ENCODE results near the gene ERCC6L.

The ERCC6L gene

GRCh38 chrX:72265263-72265662, 26.4 kb upstream of the ERCC6L start:
- Histone ChIP-seq H3K9ac (ENCODE audit: low read length) (no peak overlapping the region), H3K9me2 (replicated peaks; ENCODE audit: insufficient read depth, low read length) (no peaks in the 10 kb centered on the region), H3K4me3 (ENCODE audit: insufficient read depth, low read length, poor library complexity, severe bottlenecking) (no peak overlapping the region), H3K27me3 (ENCODE audit: low read length) (no peaks in the 10 kb centered on the region), H4K20me1 (ENCODE audit: low read depth, low read length) (no peaks in the 10 kb centered on the region), H3K36me3 (ENCODE audit: low read length) (0 out of 2 replicates have a peak, but pooled peaks cover 4% of the 10 kb centered on the region), H3K27ac (ENCODE audit: low read depth, low read length) (no peak overlapping the region; the same call in 1 of the 2 replicates), H3K79me2 (ENCODE audit: insufficient read depth, low read length) (no peaks in the 10 kb centered on the region), H2AFZ (ENCODE audit: low read depth, low read length, severe bottlenecking) (no peak overlapping the region), H3K4me2 (ENCODE audit: low read depth, low read length, poor library complexity, severe bottlenecking) (no peak overlapping the region), H3F3A (ENCODE audit: insufficient read depth) (peaks cover 14% of the 10 kb centered on the region; the same call in 1 of the 2 replicates), H3K9me3 (ENCODE audit: insufficient read depth, low read length) (no peaks in the 10 kb centered on the region)
- TF ChIP-seq CTCF (IDR thresholded peaks at IDR 0.05; ENCODE audit: insufficient read depth, low read length, poor library complexity, severe bottlenecking) (no peak), EZH2phosphoT487 (conservative IDR thresholded peaks at IDR 0.05; ENCODE audit: low read length) (no peak)

GRCh38 chrX:72262077-72262476, 23.2 kb upstream of the ERCC6L start:
- H3K79me2 ChIP-seq (ENCODE audit: insufficient read depth, low read length), result no peaks in the 10 kb centered on the region

GRCh38 chrX:72260448-72260847, 21.6 kb upstream of the ERCC6L start:
- Histone ChIP-seq H3K79me2 (ENCODE audit: insufficient read depth, low read length) (no peaks in the 10 kb centered on the region), H3K9me2 (replicated peaks; ENCODE audit: insufficient read depth, low read length) (no peaks in the 10 kb centered on the region), H3K27ac (ENCODE audit: low read depth, low read length) (no peak overlapping the region), H3K9me3 (ENCODE audit: insufficient read depth, low read length) (no peaks in the 10 kb centered on the region), H3F3A (ENCODE audit: insufficient read depth) (no peaks in the 10 kb centered on the region; the same call in 1 of the 2 replicates), H3K27me3 (ENCODE audit: low read length) (no peaks in the 10 kb centered on the region), H4K20me1 (ENCODE audit: low read depth, low read length) (no peaks in the 10 kb centered on the region), H3K9ac (ENCODE audit: low read length) (no peak overlapping the region), H2AFZ (ENCODE audit: low read depth, low read length, severe bottlenecking) (no peak overlapping the region), H3K4me3 (ENCODE audit: insufficient read depth, low read length, poor library complexity, severe bottlenecking) (no peak overlapping the region), H3K4me2 (ENCODE audit: low read depth, low read length, poor library complexity, severe bottlenecking) (no peak overlapping the region), H3K36me3 (ENCODE audit: low read length) (no peaks in the 10 kb centered on the region)
- TF ChIP-seq CTCF (IDR thresholded peaks at IDR 0.05; ENCODE audit: insufficient read depth, low read length, poor library complexity, severe bottlenecking), result no peak
- TF ChIP-seq EZH2phosphoT487 (conservative IDR thresholded peaks at IDR 0.05; ENCODE audit: low read length), result no peak

More at GRCh38 chrX:72262077-72262476, 23.2 kb upstream of the ERCC6L start:
- Histone ChIP-seq H3K9ac (ENCODE audit: low read length) (no peak overlapping the region), H3K4me2 (ENCODE audit: low read depth, low read length, poor library complexity, severe bottlenecking) (no peak overlapping the region), H3K36me3 (ENCODE audit: low read length) (no peaks in the 10 kb centered on the region), H4K20me1 (ENCODE audit: low read depth, low read length) (no peaks in the 10 kb centered on the region), H3K9me2 (replicated peaks; ENCODE audit: insufficient read depth, low read length) (no peaks in the 10 kb centered on the region), H3K27me3 (ENCODE audit: low read length) (no peaks in the 10 kb centered on the region), H3F3A (ENCODE audit: insufficient read depth) (no peaks in the 10 kb centered on the region; the same call in 1 of the 2 replicates), H3K4me3 (ENCODE audit: insufficient read depth, low read length, poor library complexity, severe bottlenecking) (no peak overlapping the region), H3K27ac (ENCODE audit: low read depth, low read length) (no peak overlapping the region), H2AFZ (ENCODE audit: low read depth, low read length, severe bottlenecking) (no peak overlapping the region), H3K9me3 (ENCODE audit: insufficient read depth, low read length) (no peaks in the 10 kb centered on the region)
- no peak for TF ChIP-seq EZH2phosphoT487 (conservative IDR thresholded peaks at IDR 0.05; ENCODE audit: low read length)
- no peak for TF ChIP-seq CTCF (IDR thresholded peaks at IDR 0.05; ENCODE audit: insufficient read depth, low read length, poor library complexity, severe bottlenecking)
